Hepatocyte (in vitro differentiated cells): ENCODE results near the gene TAPBP.

ENCODE experiments used
- EZH2 ChIP-seq: fragments of 200-600 bp; sonication (generic); IDR thresholded peaks from 2 replicates; pipeline ENCODE4 v1.6.1; 2016; ENCODE audit warnings: antibody characterized with exemption, mild to moderate bottlenecking, borderline replicate concordance
- TF ChIP-seq, protein P1 (sequence below): fragments of 200-600 bp; sonication (generic); IDR thresholded peaks from 2 replicates; pipeline ENCODE4 v1.5.1; 2016; ENCODE audit warnings: antibody characterized with exemption, mild to moderate bottlenecking; ENCODE audit not compliant: poor library complexity

- TF ChIP-seq, protein P1, sequence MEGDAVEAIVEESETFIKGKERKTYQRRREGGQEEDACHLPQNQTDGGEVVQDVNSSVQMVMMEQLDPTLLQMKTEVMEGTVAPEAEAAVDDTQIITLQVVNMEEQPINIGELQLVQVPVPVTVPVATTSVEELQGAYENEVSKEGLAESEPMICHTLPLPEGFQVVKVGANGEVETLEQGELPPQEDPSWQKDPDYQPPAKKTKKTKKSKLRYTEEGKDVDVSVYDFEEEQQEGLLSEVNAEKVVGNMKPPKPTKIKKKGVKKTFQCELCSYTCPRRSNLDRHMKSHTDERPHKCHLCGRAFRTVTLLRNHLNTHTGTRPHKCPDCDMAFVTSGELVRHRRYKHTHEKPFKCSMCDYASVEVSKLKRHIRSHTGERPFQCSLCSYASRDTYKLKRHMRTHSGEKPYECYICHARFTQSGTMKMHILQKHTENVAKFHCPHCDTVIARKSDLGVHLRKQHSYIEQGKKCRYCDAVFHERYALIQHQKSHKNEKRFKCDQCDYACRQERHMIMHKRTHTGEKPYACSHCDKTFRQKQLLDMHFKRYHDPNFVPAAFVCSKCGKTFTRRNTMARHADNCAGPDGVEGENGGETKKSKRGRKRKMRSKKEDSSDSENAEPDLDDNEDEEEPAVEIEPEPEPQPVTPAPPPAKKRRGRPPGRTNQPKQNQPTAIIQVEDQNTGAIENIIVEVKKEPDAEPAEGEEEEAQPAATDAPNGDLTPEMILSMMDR: no peak
- no peak for TF ChIP-seq EZH2
Observed at GRCh38 chr6:33278392-33278741, 35.5 kb downstream of the TAPBP start.
